Testis (tissue), 2 donors: Measurements from ENCODE around the gene LENEP.

Source experiments
- CTCF ChIP-seq, 3 experiments: fragments of 450-650 bp in 2 of 3; fragments of 200-600 bp in 1 of 3; sonication (generic) in 1 of 3; IDR thresholded peaks; one replicate each; pipeline ENCODE4 v1.5.1; 2016 to 2019; ENCODE audit warnings: antibody characterized with exemption in 3 of 3, mild to moderate bottlenecking in 2 of 3, moderate library complexity in 1 of 3
- POLR2A ChIP-seq: fragments of 450-650 bp; IDR thresholded peaks from one replicate; pipeline ENCODE4 v1.6.1; 2017; ENCODE audit warnings: antibody characterized with exemption, mild to moderate bottlenecking, moderate library complexity

DNA sequence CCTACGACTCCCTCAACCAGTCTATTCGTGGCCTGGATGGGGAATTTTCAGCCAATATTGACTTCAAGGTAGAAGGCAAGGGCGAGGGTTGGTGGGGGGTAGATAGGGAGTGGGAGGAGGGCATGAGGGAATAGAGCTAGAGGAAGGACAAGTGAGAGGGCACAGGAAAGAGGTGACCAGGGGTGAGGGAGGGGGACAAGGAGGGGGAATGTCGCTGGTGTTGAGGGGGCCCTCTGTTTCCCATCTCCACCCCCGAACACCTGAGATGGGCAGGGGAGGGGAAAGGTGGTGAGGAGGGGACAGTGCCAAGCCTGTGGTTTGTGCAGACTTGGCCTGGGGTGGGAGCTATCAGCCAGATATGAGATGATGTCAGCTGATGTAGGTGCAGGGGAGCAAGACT lies 49.4 kb downstream of the LENEP start:
- no peak for TF ChIP-seq CTCF (IDR thresholded peaks at IDR 0.05)
- TF ChIP-seq POLR2A, result no peak
